HL-60/S4 (cell line): ENCODE measurements around the gene CCDC172.

Experiments used
- in situ Hi-C: fragments of 300-500 bp; cut with MboI; formaldehyde crosslinking; loops from 2 replicates; pipeline ENCODE4 v1.14.3; 2022; ENCODE audit warnings: low sequenced_read_pairs

Gene CCDC172, protein sequence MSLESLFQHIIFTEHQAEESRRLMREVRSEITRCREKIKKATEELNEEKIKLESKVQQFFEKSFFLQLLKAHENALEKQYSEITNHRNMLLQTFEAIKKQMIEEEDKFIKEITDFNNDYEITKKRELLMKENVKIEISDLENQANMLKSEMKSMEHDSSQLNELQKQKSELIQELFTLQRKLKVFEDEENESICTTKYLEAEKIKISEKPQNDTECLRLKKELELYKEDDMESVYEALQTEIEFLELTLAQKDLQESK

DNA sequence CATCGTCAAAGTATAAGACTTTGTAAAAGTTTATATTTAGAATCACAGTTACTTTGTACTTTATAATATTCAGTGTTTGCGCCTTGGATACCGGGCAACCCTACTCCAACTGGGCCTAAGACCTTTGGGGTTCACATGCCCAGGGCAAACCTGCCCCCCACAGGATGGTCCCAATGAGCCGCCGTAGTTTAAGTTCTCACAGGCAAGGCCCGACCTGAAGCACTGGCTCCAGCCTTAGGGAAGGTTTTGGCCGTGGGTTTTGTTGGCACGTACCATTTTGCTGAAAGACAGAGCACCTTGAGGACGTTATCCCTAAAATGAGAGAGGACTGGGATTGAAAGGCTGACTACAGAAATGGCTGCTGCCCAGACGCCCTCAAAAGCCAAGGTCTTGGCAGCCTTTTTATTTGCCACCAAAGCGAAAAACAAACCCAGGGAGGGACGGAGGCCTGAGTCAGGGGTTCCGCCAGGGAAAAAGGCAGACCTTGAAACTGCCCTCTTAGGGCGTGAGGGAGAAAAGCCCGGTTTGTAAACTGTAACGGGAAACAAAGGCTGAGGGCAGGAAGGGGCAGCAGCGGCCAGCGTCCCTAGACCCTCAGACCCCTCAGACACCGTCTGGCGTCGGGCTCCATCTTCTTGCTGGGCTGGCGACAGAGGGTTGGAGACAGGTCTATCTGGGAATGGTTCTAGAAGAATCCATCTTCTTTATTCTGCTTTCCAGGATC lies at the start of gene CCDC172:
Gene CCDC172, plus strand, starts transcription at position 222 of the 724 bp plus-strand sequence. CDS start 564 bp downstream, outside the sequence.
- in situ Hi-C loops = no loop called here

DNA sequence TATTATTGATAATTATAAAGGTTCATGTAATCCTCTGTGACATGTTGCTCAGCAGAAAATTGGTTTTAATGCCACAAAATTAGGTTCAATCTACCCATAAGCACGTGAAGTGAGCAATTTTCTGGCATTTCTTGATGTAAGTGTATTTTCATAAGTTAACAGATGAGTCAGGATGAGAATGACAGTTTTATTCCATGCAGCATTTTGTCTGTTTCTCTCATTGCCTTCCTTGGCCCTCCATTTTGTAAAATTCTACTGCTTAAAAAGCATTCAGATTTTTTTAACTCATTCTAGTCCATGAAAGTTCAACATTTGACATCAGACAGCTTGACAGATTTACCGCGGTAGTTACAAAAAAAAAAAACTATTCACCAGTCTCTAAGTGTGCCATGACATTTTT lies 47.3 kb upstream of the CCDC172 start:
- in situ Hi-C loops = no loop called here

DNA sequence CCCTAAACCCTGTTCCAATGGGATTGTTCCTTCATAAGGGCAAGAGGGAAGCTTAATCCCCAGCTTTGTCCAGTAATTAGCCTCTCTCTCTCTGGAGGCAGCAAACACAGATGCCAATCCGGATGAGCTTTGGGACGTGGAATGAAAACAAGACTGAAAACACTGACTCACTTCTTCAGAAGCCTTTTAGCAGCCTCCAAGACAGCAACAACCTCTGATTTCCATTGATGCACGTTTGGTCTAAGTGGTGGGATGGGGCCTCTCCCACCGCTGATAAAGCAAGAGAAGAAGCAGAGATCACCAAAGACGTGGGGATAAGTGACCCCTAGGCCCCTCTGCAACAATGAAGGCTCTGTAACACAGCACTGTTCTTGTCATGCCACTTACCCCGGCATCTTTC lies 45.4 kb upstream of the CCDC172 start:
- in situ Hi-C loops = no loop called here

DNA sequence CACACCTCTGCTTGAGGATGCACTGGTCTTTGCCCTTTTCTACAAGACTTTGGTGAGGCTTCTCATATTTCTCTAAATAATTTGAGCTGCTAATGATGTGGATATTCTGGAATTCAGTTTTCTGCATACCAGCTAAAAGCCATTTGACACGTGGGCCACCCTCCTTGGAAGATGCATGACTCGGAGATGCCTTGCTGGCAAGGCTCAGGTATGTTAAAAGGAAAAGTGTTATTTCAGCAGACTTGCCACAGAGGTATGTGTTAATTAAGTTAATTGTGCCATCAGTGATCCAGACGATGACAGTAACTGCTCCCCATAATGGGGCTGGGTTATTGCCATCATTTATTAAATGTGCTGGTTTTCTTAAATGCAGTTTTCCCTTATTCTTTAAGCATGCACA lies 42.5 kb upstream of the CCDC172 start:
- in situ Hi-C loops = no loop called here

DNA sequence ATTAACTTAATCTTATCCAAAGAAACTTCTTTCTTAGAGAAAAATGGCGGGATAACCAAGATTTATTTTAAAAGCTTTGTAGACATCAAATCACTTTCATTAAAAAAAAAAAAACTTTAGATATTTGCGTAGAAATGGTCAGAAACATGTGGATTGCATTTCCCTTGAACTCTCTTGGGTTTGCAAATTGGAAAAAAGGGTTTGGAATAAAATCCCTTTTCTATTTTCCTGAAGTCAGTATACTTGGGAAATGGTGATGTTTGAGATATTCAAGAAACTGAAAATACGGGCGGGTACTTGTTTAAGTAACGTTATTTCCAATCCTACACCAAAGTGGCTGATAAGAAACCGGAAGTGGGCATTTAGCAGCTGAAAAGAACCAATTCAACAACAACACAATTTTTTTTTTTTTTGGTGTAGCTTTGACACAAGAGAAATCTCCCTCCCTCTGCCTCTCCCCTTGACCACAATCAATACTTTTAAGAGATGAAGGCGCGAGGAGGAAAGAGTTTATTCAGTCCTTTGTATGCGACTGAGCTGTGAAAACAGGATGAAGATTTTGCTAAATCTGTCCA lies 37.5 kb upstream of the CCDC172 start:
- in situ Hi-C loops = no loop called here

DNA sequence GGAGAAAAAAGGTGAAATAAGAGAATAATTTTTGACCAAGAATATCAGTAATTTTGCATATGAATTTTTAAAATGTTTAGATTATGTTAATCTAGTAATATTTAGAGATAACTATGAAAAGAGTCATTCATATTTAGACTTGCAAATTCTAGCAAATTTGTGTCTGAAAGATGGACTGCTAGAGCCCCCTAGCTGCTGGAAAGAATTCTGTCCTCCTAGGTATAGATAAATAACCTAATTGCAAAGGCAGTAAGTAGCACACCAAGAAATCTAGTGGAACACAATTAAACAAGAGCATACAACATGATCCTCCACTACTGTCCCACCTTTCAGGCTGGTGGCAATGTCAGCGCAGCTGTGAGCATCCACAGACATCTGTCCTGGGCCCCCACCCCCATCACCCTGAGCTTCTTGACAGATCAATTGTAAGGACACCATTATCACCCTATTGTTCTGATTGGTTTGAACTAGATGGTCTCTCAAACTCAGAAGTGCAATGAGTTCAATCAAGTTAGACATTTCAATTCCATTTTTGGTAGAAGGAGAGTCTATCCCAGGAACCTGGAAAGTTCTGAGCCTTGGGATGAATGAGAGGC lies 36.2 kb upstream of the CCDC172 start:
- in situ Hi-C loops = no loop called here

DNA sequence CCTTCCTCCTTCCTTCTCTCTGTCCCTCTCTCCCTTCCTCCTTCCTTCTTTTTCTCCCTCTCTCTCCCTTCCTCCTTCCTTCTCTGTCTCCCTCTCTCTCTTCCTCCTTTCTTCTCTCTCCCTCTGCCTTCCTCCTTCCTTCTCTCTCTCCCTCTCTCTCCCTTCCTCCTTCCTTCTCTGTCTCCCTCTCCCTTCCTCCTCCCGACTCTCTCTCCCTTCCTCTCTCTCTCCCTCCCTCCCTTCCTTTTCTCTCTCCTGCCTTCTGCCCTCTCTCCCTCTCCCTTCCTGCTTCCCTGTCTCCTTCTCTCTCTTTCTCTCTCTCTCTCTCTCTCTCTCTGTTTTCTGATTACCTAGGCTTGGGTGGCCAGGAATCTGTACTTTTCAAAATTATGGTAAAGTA lies 34.6 kb upstream of the CCDC172 start:
- in situ Hi-C loops = no loop called here

DNA sequence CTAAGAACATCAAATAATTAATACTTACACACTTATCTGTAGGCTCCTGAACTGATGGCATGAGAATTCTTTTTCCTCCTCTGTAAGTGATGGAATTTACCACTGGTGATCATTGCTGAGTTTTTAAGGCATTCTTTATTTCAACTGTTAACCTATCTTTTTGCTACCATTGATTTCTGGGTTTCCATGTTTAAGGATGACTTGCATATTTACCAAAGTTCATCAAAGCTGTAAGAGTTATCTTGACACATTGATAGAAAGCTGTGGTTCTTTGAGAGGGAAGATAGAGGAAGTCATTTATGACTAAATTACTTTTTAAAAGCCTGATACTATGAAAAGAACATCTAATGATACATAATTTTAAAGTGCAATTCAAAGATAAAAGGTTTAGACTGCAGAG lies 31.8 kb upstream of the CCDC172 start:
- in situ Hi-C loops = no loop called here

DNA sequence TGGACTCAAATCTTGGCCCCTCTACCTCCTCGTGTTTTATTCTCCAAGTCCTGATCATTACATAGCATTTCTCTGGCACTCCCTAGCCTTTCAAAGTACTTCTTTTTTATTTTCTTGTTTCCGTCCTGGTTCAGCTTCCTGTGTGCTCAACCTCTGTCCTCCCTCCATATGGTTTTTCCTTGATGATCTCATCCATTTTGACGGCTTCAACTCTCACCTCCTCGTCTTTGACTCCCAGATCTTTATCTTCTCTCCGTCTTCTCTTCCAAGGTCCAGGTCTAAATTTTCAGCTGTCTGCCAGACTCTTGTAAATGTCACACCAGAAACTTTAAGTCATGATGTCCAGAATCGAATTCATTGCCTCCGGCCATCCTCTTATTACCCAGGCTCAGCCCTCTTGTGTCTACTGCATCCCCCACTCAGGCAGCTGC lies 27.9 kb upstream of the CCDC172 start:
- in situ Hi-C loops = no loop called here

DNA sequence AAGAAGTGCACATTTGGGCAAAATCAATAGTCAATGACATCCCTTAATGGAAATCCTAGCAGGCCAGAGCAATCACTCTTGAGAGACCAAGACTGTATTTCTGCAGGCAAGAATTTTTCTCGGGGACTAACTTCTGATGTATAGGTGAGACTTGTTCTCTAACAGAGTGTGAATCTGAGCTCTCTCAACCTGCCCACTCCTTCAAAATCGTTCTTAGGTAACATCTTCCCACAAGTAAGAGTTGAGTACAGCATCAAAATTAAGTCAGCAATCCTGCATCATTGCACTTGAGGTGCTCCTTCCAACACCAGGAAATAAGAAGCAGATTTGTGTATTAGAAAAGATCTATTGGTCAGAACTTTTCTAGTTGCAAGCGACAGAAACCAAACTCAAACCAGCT lies 25.7 kb upstream of the CCDC172 start:
- in situ Hi-C loops = no loop called here

DNA sequence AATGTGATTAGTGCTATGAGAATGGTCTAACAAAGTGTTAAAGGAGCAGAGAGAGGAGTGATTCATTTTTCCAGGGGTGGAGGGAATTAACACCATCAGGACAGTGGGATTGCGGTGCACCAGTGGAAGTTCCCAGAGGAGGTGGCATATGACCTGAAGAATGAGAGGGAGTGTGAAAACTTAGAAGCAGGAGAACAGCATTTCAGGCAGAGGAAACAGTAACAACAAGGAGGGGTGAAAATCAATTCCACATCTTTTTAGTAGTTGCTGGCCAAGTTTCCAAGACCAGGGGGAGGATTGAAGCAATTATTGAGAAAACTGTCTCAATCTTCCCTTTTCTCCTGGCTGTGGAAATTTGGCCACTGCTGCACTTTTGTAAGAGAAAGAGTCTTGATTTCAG lies 23.7 kb upstream of the CCDC172 start:
- in situ Hi-C loops = no loop called here

DNA sequence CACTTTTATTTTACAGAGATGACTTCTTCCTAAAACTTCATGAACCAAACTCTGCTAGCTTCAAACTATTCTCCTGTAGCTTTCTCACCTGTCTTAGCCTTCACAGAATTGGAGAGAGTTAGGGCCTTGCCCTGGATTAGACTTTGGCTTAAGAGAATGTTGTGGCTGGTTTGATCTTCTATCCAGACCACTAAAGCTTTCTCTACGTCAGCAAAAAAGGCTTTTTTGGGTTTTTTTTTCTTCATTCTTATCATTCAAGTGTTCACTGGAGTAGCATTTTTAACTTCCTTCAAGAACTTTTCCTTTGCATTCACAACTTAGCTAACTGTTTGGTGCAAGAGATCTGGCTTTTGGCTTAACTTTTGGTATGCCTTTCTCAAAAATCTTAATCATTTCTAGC lies 19.3 kb upstream of the CCDC172 start:
- in situ Hi-C loops = no loop called here

DNA sequence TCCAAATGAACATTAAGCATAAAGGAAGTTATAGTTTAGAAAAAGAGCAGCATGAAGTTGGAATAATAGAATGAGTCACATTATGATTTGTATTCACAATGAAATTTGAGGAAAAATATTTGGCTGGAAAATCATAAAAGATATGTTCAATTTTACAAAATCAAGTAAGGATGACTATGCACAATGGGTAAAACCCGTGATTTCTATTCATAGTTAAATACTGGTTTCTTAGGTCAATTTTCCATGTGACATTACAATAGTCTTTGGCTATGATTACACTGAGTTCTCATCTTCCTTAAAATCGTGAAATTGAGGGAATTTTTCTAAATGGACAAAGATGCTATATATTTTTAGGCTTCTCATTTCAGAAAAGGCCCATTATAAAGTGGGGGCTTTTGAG lies 17.4 kb upstream of the CCDC172 start:
- in situ Hi-C loops = no loop called here

DNA sequence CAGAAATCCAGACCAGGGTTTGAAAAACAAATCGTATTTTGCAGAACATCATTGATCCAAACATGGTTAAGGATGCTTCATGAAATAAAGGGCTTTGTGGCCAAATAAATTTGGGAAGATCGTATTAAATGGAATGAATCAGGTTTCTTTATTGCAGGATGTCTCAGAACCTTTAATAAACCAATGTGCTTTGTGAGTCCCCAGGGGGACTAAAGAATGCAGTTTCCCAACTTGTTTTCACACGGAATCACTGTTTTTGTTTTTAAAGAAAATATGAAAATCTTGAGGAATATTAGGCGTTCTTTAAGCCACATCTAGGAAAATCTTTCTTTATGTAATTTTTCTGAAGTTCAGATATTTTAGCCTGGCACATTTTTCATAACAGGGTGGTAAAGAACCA lies 16.8 kb upstream of the CCDC172 start:
- in situ Hi-C loops = no loop called here

DNA sequence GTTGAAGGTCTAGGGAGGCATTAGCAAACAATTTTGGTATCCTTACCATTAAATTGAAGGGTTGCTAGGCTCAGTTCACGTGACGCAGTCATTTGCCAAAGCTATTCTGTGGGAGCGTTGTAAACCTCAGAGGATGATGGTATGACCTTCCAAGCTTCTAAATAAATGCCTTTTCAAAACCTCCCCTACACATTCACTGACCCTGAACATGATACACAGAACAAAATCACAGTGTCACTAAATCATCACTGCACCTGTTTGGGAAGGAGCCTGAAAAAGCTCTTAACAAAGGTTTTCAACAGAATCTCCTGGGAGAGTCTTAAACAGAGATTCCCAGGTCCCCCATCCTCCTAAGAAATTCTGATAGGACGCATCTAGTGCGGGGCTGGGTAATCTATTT lies 13.2 kb upstream of the CCDC172 start:
- in situ Hi-C loops = no loop called here

DNA sequence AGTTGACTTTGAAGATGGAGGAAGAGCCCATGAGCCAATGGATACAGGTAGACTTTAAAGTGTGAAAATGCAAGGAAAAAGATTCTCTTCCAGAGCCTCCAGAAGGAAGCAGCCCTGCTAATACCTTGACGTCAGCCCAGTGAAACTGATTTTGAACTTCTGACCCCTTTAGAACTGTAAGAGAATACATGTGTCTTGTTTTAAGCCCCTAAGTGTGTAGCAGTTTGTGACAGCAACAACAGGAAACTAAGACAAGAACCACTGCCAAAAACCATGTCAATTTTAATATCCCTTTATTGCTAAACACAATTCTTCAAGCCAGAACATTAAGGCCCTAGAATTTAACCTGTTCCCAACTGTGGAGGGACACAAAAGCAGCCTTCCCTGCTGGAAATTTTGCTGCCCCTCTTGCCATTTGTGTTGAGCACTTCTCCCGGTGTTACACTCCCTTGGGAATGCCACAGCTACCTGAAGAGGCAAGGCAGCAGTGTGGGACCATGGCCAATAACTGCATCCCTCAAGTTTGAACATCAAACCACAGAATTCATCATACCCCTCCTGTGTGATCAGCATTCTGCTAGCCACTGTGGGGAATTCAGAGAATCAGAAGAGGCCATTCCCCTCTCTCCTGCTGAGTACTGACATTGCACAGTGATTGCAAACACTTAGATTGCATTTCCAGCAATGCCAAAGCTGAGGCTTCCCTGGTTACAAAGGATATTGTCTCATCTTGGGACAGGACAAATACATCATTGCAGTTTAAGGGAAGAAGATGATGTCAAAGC lies 12.3 kb upstream of the CCDC172 start:
- in situ Hi-C loops = no loop called here

DNA sequence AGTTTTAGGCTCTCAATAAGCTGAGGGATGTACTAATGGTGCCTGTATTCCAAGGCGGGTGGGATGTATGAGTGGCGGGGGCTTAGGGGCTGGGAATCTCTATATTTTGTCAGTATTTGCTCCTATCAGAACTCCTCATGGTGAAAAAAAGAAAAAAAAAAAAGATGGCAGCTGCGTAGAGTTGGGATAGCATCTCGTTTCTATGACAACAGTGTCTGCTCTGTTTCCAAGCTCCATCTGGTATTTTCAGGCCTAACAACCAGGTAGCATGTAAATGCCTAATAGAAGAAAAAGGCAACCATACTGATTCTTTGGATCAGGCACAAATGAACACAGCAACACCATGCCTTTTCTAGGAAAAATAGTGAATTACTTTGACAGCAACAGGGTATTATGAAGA lies 11.7 kb upstream of the CCDC172 start:
- in situ Hi-C loops = no loop called here

DNA sequence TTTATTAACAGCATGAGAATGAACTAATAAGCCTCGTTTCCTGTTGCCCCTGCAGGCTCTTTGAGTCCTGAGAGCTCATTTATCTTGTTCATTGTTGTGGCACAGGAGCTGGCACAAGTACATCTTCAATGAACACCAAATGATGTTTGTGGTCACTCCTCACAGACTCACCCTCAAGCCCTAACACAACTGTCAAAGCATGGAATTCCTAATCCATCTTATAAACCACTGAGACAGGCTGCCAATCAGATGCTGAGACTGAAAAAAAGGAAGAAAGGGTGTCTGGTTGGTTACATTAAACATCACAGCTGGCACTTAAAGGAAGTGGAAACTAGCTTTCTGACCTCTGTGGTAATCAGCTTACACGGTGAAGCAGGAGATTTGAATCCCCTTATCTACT lies 7.7 kb upstream of the CCDC172 start:
- in situ Hi-C loops = no loop called here

DNA sequence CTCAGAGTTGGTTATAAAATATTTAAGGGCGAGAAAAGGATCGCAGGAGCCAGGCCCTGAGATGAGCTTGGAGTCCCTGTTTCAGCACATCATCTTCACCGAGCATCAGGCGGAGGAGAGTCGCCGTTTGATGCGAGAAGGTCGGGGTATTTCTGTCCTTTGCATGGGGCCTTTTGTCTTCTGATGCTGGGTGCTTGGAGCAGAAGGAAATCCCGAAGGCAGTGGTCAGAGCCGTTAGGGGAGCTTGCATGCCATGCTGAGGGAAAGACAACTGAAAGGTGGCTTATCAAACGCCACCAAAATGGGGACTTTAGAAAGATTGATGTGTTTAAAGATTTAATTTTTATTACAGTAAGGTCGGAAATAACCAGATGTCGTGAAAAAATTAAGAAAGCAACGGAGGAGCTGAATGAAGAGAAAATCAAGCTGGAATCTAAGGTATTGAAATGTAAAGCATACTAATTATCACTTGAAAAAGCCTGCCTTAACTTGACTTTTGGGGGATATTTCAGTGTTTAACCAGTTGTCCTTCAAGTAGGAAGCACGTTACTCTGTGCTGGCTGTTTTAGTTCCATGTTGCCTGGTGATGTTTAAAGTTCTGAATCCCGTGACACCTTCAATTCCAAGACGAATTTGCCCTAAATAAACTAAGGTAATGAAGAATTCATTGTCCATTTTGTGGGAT lies 845 bp downstream of the CCDC172 start:
- in situ Hi-C loops = no loop called here

DNA sequence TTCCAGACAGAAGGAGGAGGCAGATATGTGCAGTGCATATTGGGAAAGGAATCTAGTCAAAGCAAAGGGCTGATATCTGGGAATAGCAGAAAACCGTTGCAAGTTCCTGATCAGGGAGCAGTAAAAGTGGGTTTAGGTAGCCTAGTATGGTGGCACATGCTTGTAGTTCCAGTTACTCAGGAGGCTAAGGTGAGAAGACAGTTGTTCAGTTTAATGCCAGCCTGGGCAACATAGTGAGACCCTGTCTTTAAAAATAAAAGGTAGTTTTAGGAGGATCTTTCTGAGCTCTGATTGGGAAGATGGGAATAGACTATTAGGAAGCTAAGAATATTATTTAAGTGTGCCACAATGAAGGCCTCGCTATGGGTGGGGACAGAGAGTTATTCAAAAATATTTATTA lies 1.7 kb downstream of the CCDC172 start:
- in situ Hi-C loops = no loop called here

DNA sequence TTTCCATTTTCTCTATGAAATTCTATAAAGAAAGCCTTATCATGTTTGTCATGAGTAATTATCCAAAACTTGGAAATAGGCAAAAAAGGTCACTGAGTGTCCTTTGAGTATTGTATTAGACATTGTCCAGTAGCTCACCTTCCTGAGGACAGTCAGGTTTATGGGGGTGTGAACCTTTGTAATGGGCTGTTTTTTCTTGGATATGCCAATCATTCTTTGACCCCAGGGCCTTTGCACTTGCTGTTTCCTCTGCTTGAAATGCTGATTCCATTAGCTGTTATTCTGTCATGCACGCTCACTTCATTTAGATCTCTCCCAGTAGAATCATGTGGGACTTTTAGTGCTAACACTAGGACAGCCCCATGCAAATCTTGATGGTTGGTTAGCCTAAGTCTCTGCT lies 4.9 kb downstream of the CCDC172 start:
- in situ Hi-C loops = no loop called here
